B cell (primary cell): ENCODE data around the gene FOXK1.

Experiments used
- CTCF ChIP-seq: fragments of 200-600 bp; IDR thresholded peaks from one replicate; pipeline ENCODE4 v1.8.0; 2022; ENCODE audit warnings: antibody characterized with exemption, mild to moderate bottlenecking
- EZH2 ChIP-seq: IDR thresholded peaks from 2 replicates; pipeline ENCODE4 v1.6.1; 2012; ENCODE audit warnings: borderline replicate concordance, low read depth, mild to moderate bottlenecking, moderate library complexity, low read length; ENCODE audit not compliant: insufficient read depth, poor library complexity, severe bottlenecking

DNA sequence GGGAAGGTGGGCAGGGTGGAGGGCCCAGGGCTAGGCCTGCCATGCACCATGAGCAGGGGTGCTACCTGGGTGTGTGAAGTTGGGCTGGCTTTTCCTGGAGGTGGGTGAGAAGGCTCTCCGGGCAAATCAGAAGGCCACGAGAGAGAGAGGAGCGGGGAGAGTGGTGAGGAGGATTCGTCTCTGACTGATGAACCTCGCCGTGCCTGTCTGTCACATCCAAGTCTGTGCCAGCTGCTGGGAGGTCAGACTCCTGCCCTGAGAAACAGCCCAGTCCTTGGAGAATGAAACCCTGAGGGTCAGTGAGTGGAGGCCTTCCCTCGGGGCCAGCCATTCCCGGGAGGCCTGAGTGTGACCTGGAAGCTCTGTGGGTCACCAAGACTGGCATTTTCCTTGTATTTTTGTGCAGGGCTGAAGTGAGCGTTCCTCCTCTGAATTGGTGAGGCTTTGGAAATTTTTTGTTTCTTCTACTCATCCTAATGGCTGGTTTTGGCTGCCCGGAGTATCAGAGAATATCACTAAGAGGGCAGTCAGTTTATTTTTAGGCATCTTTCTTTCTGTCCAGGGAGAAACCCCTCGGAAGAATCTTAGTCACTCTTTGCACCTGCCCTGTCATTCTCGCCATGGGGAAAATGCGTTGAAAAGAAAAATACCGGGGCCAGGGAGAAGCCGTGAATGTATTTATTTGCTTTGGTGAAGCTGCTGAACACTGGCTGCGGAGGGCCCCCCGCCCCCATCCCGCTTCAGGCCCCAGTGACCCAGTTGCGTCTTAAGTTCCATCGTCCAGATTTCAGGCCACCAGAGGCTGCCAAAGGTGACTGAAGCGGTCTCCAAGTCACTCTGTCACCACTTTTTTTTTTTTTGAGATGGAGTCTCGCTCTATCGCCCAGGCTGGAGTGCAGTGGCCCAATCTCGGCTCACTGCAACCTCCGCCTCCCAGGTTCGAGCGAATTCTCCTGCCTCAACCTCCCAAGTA is 86.8 kb downstream of the FOXK1 start:
- TF ChIP-seq CTCF (no peak), EZH2 (no peak)
